PC-9 (cell line): ENCODE measurements around the gene PCDHA11. TPM values are rescaled to one million over a fixed set of nuclear protein-coding genes. Genes with fewer than 3 reads are reported as not detected.
A peak's percentile ranks its signal among the peaks of the same experiment; 100 is the strongest.

ENCODE experiments used
- Bru-seq: library from RNA; stranded (reverse); fragments of 400-500 nt; gene quantifications from one replicate; lab custom pipeline; 2021; lab: Mats Ljungman, UMichigan
- BruChase-seq, 2 experiments: library from RNA; stranded (reverse); fragments of 400-500 nt; gene quantifications; one replicate each; lab custom pipeline; 2021; lab: Mats Ljungman, UMichigan
- BruUV-seq: library from RNA; stranded (reverse); fragments of 400-500 nt; replicated peaks from 2 replicates; lab custom pipeline; 2021; lab: Mats Ljungman, UMichigan
- CTCF ChIA-PET: fragments of 300-600 bp; sonication (Branson Sonifier 250); formaldehyde crosslinking; loops from one replicate; lab custom pipeline; 2022; ENCODE audit warnings: antibody characterized with exemption; lab: Charles Lee
- POLR2A ChIA-PET: fragments of 300-600 bp; sonication (Branson Sonifier 250); formaldehyde crosslinking; loops from one replicate; lab custom pipeline; 2022; ENCODE audit warnings: antibody characterized with exemption; ENCODE audit not compliant: unreplicated experiment; lab: Charles Lee
- DNase-seq, 2 experiments: peaks; one replicate each; pipeline versions ENCODE4 v3.0.0 to v3.0.0-alpha.2; 2015 to 2022; ENCODE audit warnings: mixed read lengths in 1 of 2
- H2AFZ ChIP-seq: fragments of 200-600 bp; sonication (generic); 2 replicates; pipeline ENCODE4 v1.8.1; 2017; ENCODE audit warnings: antibody characterized with exemption
- H3F3A ChIP-seq: fragments of 200-600 bp; sonication (generic); 2 replicates; pipeline ENCODE4 v1.8.1; 2017; ENCODE audit warnings: antibody characterized with exemption, mild to moderate bottlenecking, low read depth; ENCODE audit not compliant: insufficient read depth
- H3K27ac ChIP-seq: fragments of 200-600 bp; sonication (generic); 2 replicates; pipeline ENCODE4 v1.6.1; 2016; ENCODE audit warnings: mixed run types
- H3K27me3 ChIP-seq: fragments of 200-600 bp; sonication (generic); 2 replicates; pipeline ENCODE4 v1.6.1; 2016; ENCODE audit warnings: low read depth, mixed run types; ENCODE audit not compliant: insufficient read depth
- H3K36me3 ChIP-seq: fragments of 200-600 bp; sonication (generic); 2 replicates; pipeline ENCODE4 v1.6.1; 2016; ENCODE audit warnings: low read depth, mixed run types
- H3K4me1 ChIP-seq: fragments of 200-600 bp; sonication (generic); replicated peaks from 2 replicates; pipeline ENCODE4 v1.6.1; 2016; ENCODE audit warnings: mixed run types; ENCODE audit not compliant: insufficient read depth
- H3K4me2 ChIP-seq: fragments of 200-600 bp; sonication (generic); 2 replicates; pipeline ENCODE4 v1.6.1; 2017; ENCODE audit warnings: mixed run types
- H3K4me3 ChIP-seq: fragments of 200-600 bp; sonication (generic); 2 replicates; pipeline ENCODE4 v1.6.1; 2016; ENCODE audit warnings: mixed run types
- H3K79me2 ChIP-seq: fragments of 200-600 bp; sonication (generic); 2 replicates; pipeline ENCODE4 v1.6.1; 2017; ENCODE audit warnings: low read depth, mixed run types
- H3K9me2 ChIP-seq: fragments of 200-600 bp; sonication (generic); 2 replicates; pipeline ENCODE4 v1.8.1; 2017; ENCODE audit warnings: mild to moderate bottlenecking; ENCODE audit not compliant: insufficient read depth
- H3K9me3 ChIP-seq: fragments of 200-600 bp; sonication (generic); 2 replicates; pipeline ENCODE4 v1.8.1; 2016; ENCODE audit warnings: low read depth; ENCODE audit not compliant: insufficient read depth
- H4K20me1 ChIP-seq: fragments of 200-600 bp; sonication (generic); 2 replicates; pipeline ENCODE4 v1.8.1; 2017; ENCODE audit not compliant: insufficient read depth
- CTCF ChIP-seq: fragments of 200-600 bp; sonication (generic); conservative IDR thresholded peaks from 2 replicates; pipeline ENCODE4 v1.6.1; 2017; ENCODE audit warnings: mixed run types, antibody characterized with exemption, mild to moderate bottlenecking, moderate library complexity
- EZH2 ChIP-seq: fragments of 200-600 bp; sonication (generic); IDR thresholded peaks from 2 replicates; pipeline ENCODE4 v1.8.0; 2017; ENCODE audit warnings: antibody characterized with exemption, low read depth
- intact Hi-C: fragments of 100-400 bp; cut with micrococcal nuclease; formaldehyde crosslinking; loops from one replicate; pipeline ENCODE4 v1.10.0; 2022; ENCODE audit not compliant: unreplicated experiment
- long read RNA-seq: library from polyadenylated mRNA; stranded (forward); transcript quantifications from one replicate; pipeline ENCODE4 v2.0.0, GENCODE V29; 2022
- total RNA-seq: library from RNA; stranded (reverse); gene quantifications from 2 replicates; pipeline ENCODE4 v1.2.3, GENCODE V29; 2021

The PCDHA11 gene, protein sequence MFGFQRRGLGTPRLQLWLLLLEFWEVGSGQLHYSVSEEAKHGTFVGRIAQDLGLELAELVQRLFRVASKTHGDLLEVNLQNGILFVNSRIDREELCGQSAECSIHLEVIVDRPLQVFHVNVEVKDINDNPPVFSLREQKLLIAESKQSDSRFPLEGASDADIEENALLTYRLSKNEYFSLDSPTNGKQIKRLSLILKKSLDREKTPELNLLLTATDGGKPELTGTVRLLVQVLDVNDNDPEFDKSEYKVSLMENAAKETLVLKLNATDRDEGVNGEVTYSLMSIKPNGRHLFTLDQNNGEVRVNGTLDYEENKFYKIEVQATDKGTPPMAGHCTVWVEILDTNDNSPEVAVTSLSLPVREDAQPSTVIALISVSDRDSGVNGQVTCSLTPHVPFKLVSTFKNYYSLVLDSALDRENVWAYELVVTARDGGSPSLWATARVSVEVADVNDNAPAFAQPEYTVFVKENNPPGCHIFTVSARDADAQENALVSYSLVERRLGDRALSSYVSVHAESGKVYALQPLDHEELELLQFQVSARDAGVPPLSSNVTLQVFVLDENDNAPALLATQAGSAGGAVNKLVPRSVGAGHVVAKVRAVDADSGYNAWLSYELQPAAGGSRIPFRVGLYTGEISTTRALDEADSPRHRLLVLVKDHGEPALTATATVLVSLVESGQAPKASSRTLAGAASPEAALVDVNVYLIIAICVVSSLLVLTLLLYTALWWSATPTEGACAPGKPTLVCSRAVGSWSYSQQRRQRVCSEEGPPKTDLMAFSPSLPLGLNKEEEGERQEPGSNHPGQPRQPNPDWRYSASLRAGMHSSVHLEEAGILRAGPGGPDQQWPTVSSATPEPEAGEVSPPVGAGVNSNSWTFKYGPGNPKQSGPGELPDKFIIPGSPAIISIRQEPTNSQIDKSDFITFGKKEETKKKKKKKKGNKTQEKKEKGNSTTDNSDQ
- total RNA-seq: not detected in 2 replicates
- Bru-seq, nascent RNA: not detected
- not detected for BruChase-seq, experiment 1, labeled RNA remaining after a 2-hour chase
- BruChase-seq, experiment 2, labeled RNA remaining after a 6-hour chase: not detected
- long read RNA-seq: 0 reads

GRCh38 chr5:140868721-140869554 is at the start of gene PCDHA11:
PCDHA11 (plus strand) TSS chr5:140868957; CDS start chr5:140869104, 147 bp downstream.
- intact Hi-C loops: loop anchor here (1.0 to 2.0 kb wide), 2 partner anchors 58 to 172 kb away; partner anchors contain the start of gene PCDHAC1
- ChIA-PET CTCF (interaction anchor here (0.6 to 1.1 kb wide), 3 partner anchors 32 to 171 kb away, joined by 3 to 9 read pairs (median 3); no protein-coding TSS in a partner anchor), POLR2A (no interaction called here)
- Histone ChIP-seq H3K79me2 (no peaks in the 10 kb centered on the region), H3K9me2 (no peaks in the 10 kb centered on the region), H3K9me3 (no peaks in the 10 kb centered on the region), H3K36me3 (no peaks in the 10 kb centered on the region), H3K4me1 (no peaks in the 10 kb centered on the region), H3F3A (no peaks in the 10 kb centered on the region), H4K20me1 (no peaks in the 10 kb centered on the region), H3K4me3 (no peak within 1 kb of the TSS), H2AFZ (no peak within 1 kb of the TSS), H3K4me2 (peak within 1 kb of the TSS; percentile 6), H3K27ac (no peak within 1 kb of the TSS), H3K27me3 (no peaks in the 10 kb centered on the region)
- BruUV-seq: no TSS peak
- DNase-seq: no peak
- no peak for TF ChIP-seq EZH2
- peak; percentile 44; the same call in 1 of the 2 replicates for TF ChIP-seq CTCF

DNA sequence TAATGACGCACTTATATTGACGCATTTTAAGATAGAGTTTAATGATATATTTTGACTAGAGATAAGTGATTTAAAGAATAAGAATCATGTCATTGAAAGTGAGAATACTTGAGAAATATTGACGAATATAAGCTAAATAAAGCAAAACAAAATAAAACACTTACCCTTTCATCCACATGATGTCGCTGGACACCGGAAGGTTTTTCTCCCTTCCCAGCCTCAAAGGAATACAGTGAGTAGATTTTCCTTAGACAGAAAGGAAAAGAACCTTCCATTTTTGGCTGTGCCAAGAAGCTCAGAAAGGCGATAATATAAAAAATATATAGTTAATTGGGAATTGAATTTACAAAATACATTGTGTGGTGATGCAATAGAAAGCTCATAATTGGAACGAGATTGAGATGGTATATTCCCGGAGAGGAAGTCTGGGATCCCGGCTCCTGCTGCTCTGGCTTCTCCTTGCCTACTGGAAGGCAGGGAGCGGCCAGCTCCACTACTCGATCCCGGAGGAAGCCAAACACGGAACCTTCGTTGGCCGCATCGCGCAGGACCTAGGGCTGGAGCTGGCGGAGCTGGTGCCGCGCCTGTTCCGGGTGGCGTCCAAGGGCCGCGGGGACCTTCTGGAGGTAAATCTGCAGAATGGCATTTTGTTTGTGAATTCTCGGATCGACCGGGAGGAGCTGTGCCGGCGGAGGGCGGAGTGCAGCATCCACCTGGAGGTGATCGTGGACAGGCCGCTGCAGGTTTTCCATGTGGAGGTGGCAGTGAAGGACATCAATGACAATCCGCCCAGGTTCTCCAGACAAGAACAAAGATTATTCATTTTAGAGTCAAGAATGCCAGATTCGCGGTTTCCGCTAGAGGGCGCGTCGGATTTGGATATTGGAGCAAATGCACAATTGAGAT is 47.1 kb upstream of the PCDHA11 start, which contains the start of gene PCDHA5:
TSS of gene PCDHA5 (plus strand) at position 239 of the 906 bp plus-strand sequence.
- BruUV-seq: no TSS peak
- Histone ChIP-seq H3K27me3 (no peaks in the 10 kb centered on the region), H3K27ac (no peak within 1 kb of the TSS), H3K9me3 (no peaks in the 10 kb centered on the region), H3K36me3 (no peaks in the 10 kb centered on the region), H3K4me1 (no peaks in the 10 kb centered on the region), H3K4me2 (no peak within 1 kb of the TSS), H3K9me2 (no peaks in the 10 kb centered on the region), H3F3A (no peaks in the 10 kb centered on the region), H3K79me2 (no peaks in the 10 kb centered on the region), H3K4me3 (no peak within 1 kb of the TSS), H4K20me1 (no peaks in the 10 kb centered on the region), H2AFZ (no peak within 1 kb of the TSS)
- intact Hi-C loops: no loop called here
- POLR2A ChIA-PET: no interaction called here
- TF ChIP-seq EZH2: no peak
- no peak for TF ChIP-seq CTCF
- no peak for DNase-seq
- CTCF ChIA-PET: no interaction called here
